BJ (cell line): Measurements from ENCODE around the gene TPD52L1. TPM values are rescaled to one million over a fixed set of nuclear protein-coding genes. Genes with fewer than 3 reads are reported as not detected.

Experiments used
- CTCF ChIA-PET: fragments of 350-600 bp; formaldehyde crosslinking; extraction: SDS; loops from one replicate; lab custom pipeline; 2021; ENCODE audit warnings: antibody characterized with exemption, inconsistent platforms; lab: Yijun Ruan, JAX
- POLR2A ChIA-PET: fragments of 300-600 bp; sonication (Branson Sonifier 250); formaldehyde crosslinking; extraction: SDS; loops from one replicate; lab custom pipeline; 2021; ENCODE audit warnings: antibody characterized with exemption; lab: Charles Lee
- DNase-seq: peaks from one replicate; pipeline ENCODE4 v3.0.0-alpha.2; 2011; ENCODE audit warnings: low read depth
- H3K27me3 ChIP-seq: 2 replicates; pipeline ENCODE4 v1.6.0; 2011; ENCODE audit warnings: low read length; ENCODE audit not compliant: control insufficient read depth, insufficient read depth
- H3K36me3 ChIP-seq: 2 replicates; pipeline ENCODE4 v1.5.1; 2011; ENCODE audit warnings: low read length; ENCODE audit not compliant: control insufficient read depth, insufficient read depth
- H3K4me3 ChIP-seq: 2 replicates; pipeline ENCODE4 v1.5.1; 2011; ENCODE audit warnings: low read depth, mild to moderate bottlenecking, control low read depth, low read length
- CTCF ChIP-seq: IDR thresholded peaks from 2 replicates; pipeline ENCODE4 v1.5.1; 2011; ENCODE audit warnings: low read depth, mild to moderate bottlenecking, control low read depth, inconsistent platforms, low read length, moderate library complexity; ENCODE audit not compliant: insufficient read depth
- polyA plus RNA-seq: library from polyadenylated mRNA; depleted of rRNA; stranded (reverse); fragments of >200 nt; gene quantifications from 2 replicates; pipeline ENCODE4 v1.2.3, GENCODE V29; 2011

The TPD52L1 gene
- polyA plus RNA-seq, 1 experiment, result 163 TPM

GRCh38 chr6:125193208-125193607 is 39.6 kb downstream of the TPD52L1 start:
- ChIA-PET CTCF (interaction anchor here (0.7 to 3.5 kb wide), 10 partner anchors 9 to 1441 kb away, joined by 3 to 15 read pairs (median 4); partner anchors contain the start of gene TPD52L1), POLR2A (interaction anchor here (0.6 kb wide), 1 partner anchor 79 kb away, joined by 3 read pairs; no protein-coding TSS in a partner anchor)
- Histone ChIP-seq H3K27me3 (no peaks in the 10 kb centered on the region), H3K36me3 (no peaks in the 10 kb centered on the region), H3K4me3 (no peak overlapping the region)
- no peak for TF ChIP-seq CTCF
- no peak for DNase-seq

DNA sequence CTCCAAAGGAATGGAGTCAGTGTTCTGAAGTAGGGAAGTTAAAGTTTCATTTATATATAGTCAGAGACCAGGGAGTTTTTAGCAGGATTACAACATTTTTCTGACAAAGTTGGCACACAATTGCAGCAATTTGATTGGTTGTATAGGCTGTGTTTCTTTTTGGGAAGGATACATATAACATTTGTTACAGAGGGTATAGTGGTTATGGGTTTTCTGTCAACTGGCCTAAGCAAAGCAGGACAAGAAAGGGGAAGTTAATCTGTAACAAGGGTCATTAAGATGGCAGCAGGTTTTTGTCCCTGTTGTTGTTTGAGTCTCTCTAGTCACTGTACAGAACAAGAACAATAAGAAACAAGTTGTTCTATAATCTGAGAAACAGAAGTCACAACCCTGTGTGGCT is 41.4 kb downstream of the TPD52L1 start:
- DNase-seq, result no peak
- Histone ChIP-seq H3K27me3 (no peaks in the 10 kb centered on the region), H3K4me3 (no peak overlapping the region), H3K36me3 (no peaks in the 10 kb centered on the region)
- CTCF ChIA-PET, result interaction anchor here (0.9 kb wide), 1 partner anchor 77 kb away, joined by 3 read pairs; no protein-coding TSS in a partner anchor
- no peak for TF ChIP-seq CTCF
- POLR2A ChIA-PET, result no interaction called here

DNA sequence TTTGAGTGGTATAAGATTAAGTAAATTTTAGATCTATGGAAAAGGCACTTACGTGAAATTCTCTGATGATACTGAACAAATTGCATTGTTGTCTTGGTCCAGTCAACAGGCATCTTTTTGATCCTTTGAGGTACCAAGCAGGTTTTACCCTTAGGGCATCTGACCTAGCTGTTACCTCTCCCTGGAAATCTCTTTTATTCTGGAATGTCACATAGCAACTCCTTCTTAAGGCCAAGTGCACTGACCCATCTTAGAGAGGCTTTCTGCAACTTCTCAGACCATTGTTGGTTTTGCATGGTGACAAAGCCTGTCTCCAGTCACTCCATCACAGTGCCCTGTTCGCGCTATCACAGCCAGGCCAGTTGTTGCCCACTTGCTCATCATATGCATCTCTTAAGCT is 42.0 kb downstream of the TPD52L1 start:
- ChIA-PET CTCF (interaction anchor here (1.0 to 1.4 kb wide), 3 partner anchors 15 to 29 kb away, joined by 3 to 5 read pairs (median 4); no protein-coding TSS in a partner anchor), POLR2A (no interaction called here)

GRCh38 chr6:125196613-125197012 is 43.0 kb downstream of the TPD52L1 start:
- no peak for TF ChIP-seq CTCF
- CTCF ChIA-PET, result interaction anchor here (1.0 to 1.4 kb wide), 3 partner anchors 14 to 28 kb away, joined by 3 to 5 read pairs (median 4); no protein-coding TSS in a partner anchor
- DNase-seq, result no peak
- no peak overlapping the region for H3K4me3 ChIP-seq
- POLR2A ChIA-PET, result no interaction called here
- no peaks in the 10 kb centered on the region for H3K36me3 ChIP-seq
- H3K27me3 ChIP-seq, result no peaks in the 10 kb centered on the region

More for the DNA sequence above, 42.0 kb downstream of the TPD52L1 start:
- H3K4me3 ChIP-seq, result no peak overlapping the region
- H3K27me3 ChIP-seq, result no peaks in the 10 kb centered on the region
- no peak for DNase-seq
- no peaks in the 10 kb centered on the region for H3K36me3 ChIP-seq
- no peak for TF ChIP-seq CTCF

DNA sequence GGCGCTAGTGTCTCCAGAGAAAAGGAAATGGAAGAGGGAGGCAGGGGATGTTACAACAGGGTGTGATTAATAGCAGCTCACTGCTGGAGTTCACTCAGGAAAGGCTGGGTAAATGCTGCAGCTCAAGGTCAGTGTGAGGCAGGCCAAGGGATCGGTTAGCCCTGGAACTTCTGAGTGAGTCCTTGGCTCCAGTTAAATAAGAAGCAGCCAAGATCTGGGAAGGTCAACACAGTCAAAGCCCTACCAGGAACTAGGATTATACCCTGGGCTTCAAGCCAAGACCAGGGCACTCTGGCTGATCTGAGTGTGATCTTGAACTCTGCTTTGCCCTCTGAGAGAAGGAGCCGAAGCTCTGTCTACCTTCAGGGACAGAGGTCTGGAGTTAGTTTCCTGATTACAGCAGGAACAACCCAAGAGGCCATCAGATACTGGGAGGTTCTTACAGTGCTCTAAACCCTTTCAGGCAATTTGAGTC is 44.3 kb downstream of the TPD52L1 start:
- DNase-seq, result no peak
- Histone ChIP-seq H3K4me3 (no peak overlapping the region), H3K27me3 (no peaks in the 10 kb centered on the region), H3K36me3 (no peaks in the 10 kb centered on the region)
- TF ChIP-seq CTCF, result no peak
- CTCF ChIA-PET, result interaction anchor here (0.8 to 1.4 kb wide), 2 partner anchors 8 to 56 kb away, joined by 3 read pairs; no protein-coding TSS in a partner anchor
- POLR2A ChIA-PET, result interaction anchor here (0.6 kb wide), 1 partner anchor 640 kb away, joined by 5 read pairs; no protein-coding TSS in a partner anchor
